ENCODE results near the gene FBRSL1. TPM values are rescaled to one million over a fixed set of nuclear protein-coding genes. Genes with fewer than 3 reads are reported as not detected.
"Not testable (repeated sequence)": the region's sequence is repeated elsewhere in the genome, so short reads cannot be mapped to it uniquely, and the experiment has no call there.

The FBRSL1 gene
- total RNA-seq, 1 donor, result 13.5 TPM

DNA sequence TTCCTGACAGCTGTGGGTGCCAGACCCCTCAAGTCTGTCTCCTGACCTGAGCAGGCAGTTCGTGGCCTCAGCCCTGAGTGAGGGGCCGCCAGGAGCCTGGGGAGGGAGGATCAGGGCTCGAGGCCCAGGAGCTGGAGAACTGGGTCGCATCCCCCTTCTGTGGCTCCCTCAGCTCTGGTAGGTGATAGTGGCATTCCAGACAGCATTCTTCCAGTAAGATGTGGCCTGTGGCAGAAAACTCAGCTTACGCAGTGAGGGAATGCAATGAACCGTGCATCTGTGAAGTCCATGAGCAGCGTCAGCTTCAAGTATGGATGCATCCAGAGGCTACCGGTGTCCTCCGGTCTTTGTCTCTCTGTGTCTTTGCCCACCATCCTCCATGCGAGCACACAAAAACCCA is 28.4 kb upstream of the FBRSL1 start:
- Histone ChIP-seq H3K27me3 (ENCODE audit: insufficient read depth, low read length) (no peaks in the 10 kb centered on the region), H3K4me1 (ENCODE audit: insufficient read depth, low read length) (peaks cover 28% of the 10 kb centered on the region), H3K9me3 (ENCODE audit: low read depth, low read length) (no peaks in the 10 kb centered on the region), H3K4me3 (ENCODE audit: low read length) (no peak overlapping the region)

- Histone ChIP-seq H3K9me3 (ENCODE audit: low read depth, low read length) (no peaks in the 10 kb centered on the region), H3K4me3 (ENCODE audit: low read length) (no peak overlapping the region), H3K27me3 (ENCODE audit: insufficient read depth, low read length) (no peaks in the 10 kb centered on the region), H3K4me1 (ENCODE audit: insufficient read depth, low read length) (peaks cover 40% of the 10 kb centered on the region)
Measured at GRCh38 chr12:132462788-132463187, 27.2 kb upstream of the FBRSL1 start.

GRCh38 chr12:132463284-132463924 is 26.5 kb upstream of the FBRSL1 start:
- H3K9me3 ChIP-seq (ENCODE audit: low read depth, low read length); H3K4me3 ChIP-seq (ENCODE audit: low read length); H3K27me3 ChIP-seq (ENCODE audit: insufficient read depth, low read length): not testable (repeated sequence)
- H3K4me1 ChIP-seq (ENCODE audit: insufficient read depth, low read length), result peaks cover 46% of the 10 kb centered on the region

GRCh38 chr12:132464304-132464703 is 25.6 kb upstream of the FBRSL1 start:
- not testable (repeated sequence) for H3K4me3 ChIP-seq (ENCODE audit: low read length); H3K9me3 ChIP-seq (ENCODE audit: low read depth, low read length); H3K27me3 ChIP-seq (ENCODE audit: insufficient read depth, low read length)
- H3K4me1 ChIP-seq (ENCODE audit: insufficient read depth, low read length), result peaks cover 55% of the 10 kb centered on the region

DNA sequence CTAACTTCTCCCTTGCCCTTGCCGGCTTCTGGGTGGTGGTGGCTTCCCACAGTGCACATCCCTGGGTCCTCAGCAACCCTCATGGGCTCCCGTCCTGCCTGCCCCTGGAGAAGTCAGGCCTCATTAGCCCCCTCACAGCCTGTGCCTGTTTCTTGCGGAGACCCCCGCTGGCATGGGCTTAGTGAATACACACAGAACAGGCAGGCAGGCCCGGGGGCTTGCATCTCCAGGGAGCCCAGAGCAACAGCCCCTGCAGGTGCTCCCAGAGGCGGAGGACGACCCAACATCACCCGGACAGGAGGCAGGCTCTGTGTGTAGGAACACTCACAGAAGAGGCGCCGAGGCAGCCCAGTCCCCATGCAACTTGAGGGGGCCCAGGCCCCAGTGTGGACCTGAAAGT is 25.1 kb upstream of the FBRSL1 start:
- H3K27me3 ChIP-seq (ENCODE audit: insufficient read depth, low read length), result no peaks in the 10 kb centered on the region
- H3K4me3 ChIP-seq (ENCODE audit: low read length), result no peak overlapping the region
- no peaks in the 10 kb centered on the region for H3K9me3 ChIP-seq (ENCODE audit: low read depth, low read length)
- peaks cover 60% of the 10 kb centered on the region for H3K4me1 ChIP-seq (ENCODE audit: insufficient read depth, low read length)

DNA sequence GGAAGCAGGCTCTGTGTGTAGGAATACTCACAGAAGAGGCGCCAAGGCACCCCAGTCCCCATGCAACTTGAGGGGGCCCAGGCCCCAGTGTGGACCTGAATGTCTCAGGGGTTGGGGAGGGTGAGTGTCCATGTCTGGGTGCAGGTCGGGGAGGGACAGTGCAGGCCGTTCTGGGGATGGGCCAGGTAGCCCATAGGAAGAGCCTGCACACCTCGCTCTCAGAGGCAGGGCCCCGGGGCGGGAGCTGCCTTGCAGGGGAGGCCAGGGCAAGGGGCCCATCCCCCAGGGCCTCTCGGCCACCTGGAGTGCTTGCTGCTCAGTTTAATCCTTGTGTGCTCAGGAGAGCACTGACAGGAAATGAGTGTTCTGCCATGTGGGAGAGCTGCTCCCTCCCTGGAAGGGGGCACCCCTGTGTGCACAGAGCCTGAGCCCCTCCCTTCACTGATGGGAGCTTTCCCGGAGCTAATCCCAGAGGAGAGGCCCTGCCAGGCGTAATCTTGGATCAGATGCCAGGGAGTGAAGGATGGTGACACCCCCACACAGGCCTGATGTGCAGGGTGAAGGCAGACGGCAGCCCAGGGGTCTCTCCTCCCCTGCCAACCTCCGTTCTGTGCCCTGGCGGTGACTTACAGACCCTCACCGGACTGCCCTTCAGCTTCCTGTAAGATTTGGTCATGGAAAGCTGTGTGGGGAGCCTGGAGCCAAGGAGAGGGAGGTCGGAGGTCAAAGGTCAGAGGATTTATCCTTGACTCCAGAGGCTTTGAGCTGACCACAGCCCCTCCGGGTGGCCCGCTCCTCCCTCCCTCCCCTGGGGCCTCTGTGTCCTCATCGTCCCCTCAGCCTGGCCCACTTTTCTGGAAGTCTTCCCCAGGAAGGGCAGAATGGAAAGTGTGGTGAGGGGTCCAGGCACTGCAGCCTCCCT is 24.4 kb upstream of the FBRSL1 start:
- no peaks in the 10 kb centered on the region for H3K27me3 ChIP-seq (ENCODE audit: insufficient read depth, low read length)
- no peaks in the 10 kb centered on the region for H3K9me3 ChIP-seq (ENCODE audit: low read depth, low read length)
- peaks cover 64% of the 10 kb centered on the region for H3K4me1 ChIP-seq (ENCODE audit: insufficient read depth, low read length)
- H3K4me3 ChIP-seq (ENCODE audit: low read length), result no peak overlapping the region

DNA sequence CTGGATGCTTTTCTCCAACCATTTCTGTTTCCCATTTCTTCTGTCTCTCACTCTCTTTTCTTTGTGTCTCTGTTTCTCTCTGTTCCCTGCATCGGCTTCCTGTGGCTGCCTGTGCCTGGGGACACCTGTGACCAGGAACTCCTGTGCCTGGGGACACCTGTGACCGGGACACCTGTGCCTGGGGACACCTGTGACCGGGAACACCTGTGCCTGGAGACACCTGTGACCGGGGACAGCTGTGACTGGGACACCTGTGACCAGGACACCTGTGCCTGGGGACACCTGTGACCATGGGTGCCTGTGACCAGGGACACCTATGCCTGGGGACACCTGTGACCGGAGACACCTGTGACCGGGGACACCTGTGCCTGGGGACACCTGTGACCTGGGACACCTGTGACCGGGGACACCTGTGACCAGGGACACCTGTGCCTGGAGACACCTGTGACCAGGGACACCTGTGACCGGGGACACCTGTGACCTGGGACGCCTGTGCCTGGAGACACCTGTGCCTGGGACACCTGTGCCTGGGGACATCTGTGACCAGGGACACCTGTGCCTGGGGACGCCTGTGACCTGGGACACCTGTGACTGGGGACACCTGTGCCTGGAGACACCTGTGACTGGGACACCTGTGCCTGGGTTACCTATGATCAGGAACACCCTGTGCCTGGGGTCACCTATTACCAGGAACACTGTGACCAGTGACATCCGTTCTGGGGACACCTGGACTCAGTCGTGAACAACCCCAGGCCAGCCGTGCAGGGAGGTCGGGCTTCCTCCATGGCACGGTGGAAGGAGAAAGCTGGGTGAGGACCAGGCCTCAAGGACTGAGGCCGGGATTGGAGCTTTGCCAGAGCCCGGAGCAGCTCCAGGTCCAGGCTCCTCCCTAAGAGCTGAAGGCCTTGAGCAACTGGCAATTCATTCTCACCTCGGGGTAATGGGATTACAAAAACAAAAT is 23.4 kb upstream of the FBRSL1 start:
- no peaks in the 10 kb centered on the region for H3K9me3 ChIP-seq (ENCODE audit: low read depth, low read length)
- H3K4me1 ChIP-seq (ENCODE audit: insufficient read depth, low read length), result peaks cover 71% of the 10 kb centered on the region
- H3K4me3 ChIP-seq (ENCODE audit: low read length), result no peak overlapping the region
- no peaks in the 10 kb centered on the region for H3K27me3 ChIP-seq (ENCODE audit: insufficient read depth, low read length)

GRCh38 chr12:132467511-132467910 is 22.4 kb upstream of the FBRSL1 start:
- H3K9me3 ChIP-seq (ENCODE audit: low read depth, low read length), result no peaks in the 10 kb centered on the region
- H3K4me3 ChIP-seq (ENCODE audit: low read length), result no peak overlapping the region
- H3K27me3 ChIP-seq (ENCODE audit: insufficient read depth, low read length), result no peaks in the 10 kb centered on the region
- H3K4me1 ChIP-seq (ENCODE audit: insufficient read depth, low read length), result peaks cover 73% of the 10 kb centered on the region

DNA sequence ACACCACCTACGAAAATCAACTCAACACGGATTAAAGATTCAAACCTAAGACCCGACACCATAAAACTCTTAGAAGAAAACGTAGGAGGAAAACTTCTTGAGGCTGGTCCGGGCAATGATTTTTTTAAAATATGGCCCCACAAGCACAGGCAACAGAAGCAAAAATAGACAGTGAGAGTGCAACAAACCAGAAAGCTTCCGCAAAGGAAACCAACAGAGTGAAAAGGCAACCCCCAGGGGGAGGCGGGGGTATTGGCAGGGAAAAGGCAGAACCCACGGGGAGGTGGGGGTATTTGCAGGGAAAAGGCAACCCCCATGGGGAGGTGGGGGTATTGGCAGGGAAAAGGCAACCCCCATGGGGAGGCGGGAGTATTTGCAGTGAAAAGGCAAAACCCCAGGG is 20.5 kb upstream of the FBRSL1 start:
- no peak overlapping the region for H3K4me3 ChIP-seq (ENCODE audit: low read length)
- H3K4me1 ChIP-seq (ENCODE audit: insufficient read depth, low read length), result peaks cover 66% of the 10 kb centered on the region

DNA sequence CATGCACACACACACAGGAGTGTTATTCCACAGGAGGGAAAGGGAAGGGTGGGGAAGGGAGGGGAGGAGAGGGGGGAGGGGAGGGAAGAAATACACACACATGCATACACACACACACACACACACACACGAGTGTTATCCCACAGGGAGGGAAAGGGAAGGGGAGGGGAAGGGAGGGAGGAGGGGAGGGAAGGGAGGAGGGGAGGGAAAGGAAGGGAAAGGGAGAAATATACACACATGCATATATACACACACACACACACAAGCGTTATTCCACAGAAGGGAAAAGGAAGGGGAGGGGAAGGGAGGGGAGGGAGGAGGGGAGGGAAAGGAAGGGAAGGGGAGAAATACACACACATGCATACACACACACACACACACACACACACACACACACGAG is 19.6 kb upstream of the FBRSL1 start:
- peaks cover 60% of the 10 kb centered on the region for H3K4me1 ChIP-seq (ENCODE audit: insufficient read depth, low read length)
- no peaks in the 10 kb centered on the region for H3K27me3 ChIP-seq (ENCODE audit: insufficient read depth, low read length)
- H3K4me3 ChIP-seq (ENCODE audit: low read length), result no peak overlapping the region
- no peaks in the 10 kb centered on the region for H3K9me3 ChIP-seq (ENCODE audit: low read depth, low read length)

More for the DNA sequence above, 20.5 kb upstream of the FBRSL1 start:
- no peaks in the 10 kb centered on the region for H3K9me3 ChIP-seq (ENCODE audit: low read depth, low read length)
- no peaks in the 10 kb centered on the region for H3K27me3 ChIP-seq (ENCODE audit: insufficient read depth, low read length)

GRCh38 chr12:132471011-132471857 is 18.7 kb upstream of the FBRSL1 start:
- Histone ChIP-seq H3K4me3 (ENCODE audit: low read length) (no peak overlapping the region), H3K4me1 (ENCODE audit: insufficient read depth, low read length) (peaks cover 64% of the 10 kb centered on the region), H3K9me3 (ENCODE audit: low read depth, low read length) (no peaks in the 10 kb centered on the region), H3K27me3 (ENCODE audit: insufficient read depth, low read length) (no peaks in the 10 kb centered on the region)

DNA sequence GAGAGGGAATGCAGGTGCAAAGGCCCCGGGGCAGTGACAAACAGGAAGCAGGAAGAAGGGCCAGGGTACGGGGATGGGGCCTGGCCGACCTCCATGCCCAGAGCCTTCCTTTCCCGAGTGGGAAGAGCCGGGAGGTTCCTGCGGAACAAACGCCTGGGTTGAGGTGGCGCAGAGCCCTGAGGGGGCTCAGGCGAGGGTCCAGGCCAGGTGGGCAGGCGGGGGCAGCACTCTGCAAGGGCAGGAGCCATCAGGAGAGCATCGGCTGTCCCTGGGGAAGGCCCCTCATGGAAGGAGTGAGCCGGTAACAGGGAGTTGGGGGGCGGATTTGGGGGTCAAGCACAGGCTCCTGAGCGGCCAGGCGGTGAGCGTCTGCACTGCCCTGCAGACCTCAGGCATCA is 18.1 kb upstream of the FBRSL1 start:
- no peaks in the 10 kb centered on the region for H3K27me3 ChIP-seq (ENCODE audit: insufficient read depth, low read length)
- H3K9me3 ChIP-seq (ENCODE audit: low read depth, low read length), result no peaks in the 10 kb centered on the region
- no peak overlapping the region for H3K4me3 ChIP-seq (ENCODE audit: low read length)
- peaks cover 64% of the 10 kb centered on the region for H3K4me1 ChIP-seq (ENCODE audit: insufficient read depth, low read length)

- peaks cover 64% of the 10 kb centered on the region for H3K4me1 ChIP-seq (ENCODE audit: insufficient read depth, low read length)
- H3K27me3 ChIP-seq (ENCODE audit: insufficient read depth, low read length), result no peaks in the 10 kb centered on the region
- no peaks in the 10 kb centered on the region for H3K9me3 ChIP-seq (ENCODE audit: low read depth, low read length)
- no peak overlapping the region for H3K4me3 ChIP-seq (ENCODE audit: low read length)
Measured at GRCh38 chr12:132472386-132472785, 17.6 kb upstream of the FBRSL1 start.

GRCh38 chr12:132474237-132474741 is 15.7 kb upstream of the FBRSL1 start:
- Histone ChIP-seq H3K9me3 (ENCODE audit: low read depth, low read length) (no peaks in the 10 kb centered on the region), H3K27me3 (ENCODE audit: insufficient read depth, low read length) (no peaks in the 10 kb centered on the region), H3K4me1 (ENCODE audit: insufficient read depth, low read length) (peaks cover 45% of the 10 kb centered on the region), H3K4me3 (ENCODE audit: low read length) (peak overlapping the region; percentile 18)

Data from mononuclear cell (primary cell).